IMR-90 (cell line): ENCODE measurements around the gene RRAGC. TPM values are rescaled to one million over a fixed set of nuclear protein-coding genes. Genes with fewer than 3 reads are reported as not detected.

Source experiments
- ATAC-seq: fragments of 200-7000 bp; cut with Tn5 transposase; 2 replicates; pipeline ENCODE4 v1.9.1; 2020; ENCODE audit warnings: low read depth, mild to moderate bottlenecking, moderate library complexity
- BruUV-seq: library from RNA; stranded (reverse); fragments of 400-500 nt; replicated peaks from 2 replicates; lab custom pipeline; 2021; lab: Mats Ljungman, UMichigan
- CTCF ChIA-PET: fragments of 300-600 bp; formaldehyde crosslinking; extraction: SDS; loops from one replicate; lab custom pipeline; 2021; ENCODE audit warnings: antibody characterized with exemption; lab: Yijun Ruan, JAX
- POLR2A ChIA-PET: fragments of 300-600 bp; sonication (Branson Sonifier 250); formaldehyde crosslinking; loops from one replicate; lab custom pipeline; 2022; ENCODE audit warnings: antibody characterized with exemption; ENCODE audit not compliant: unreplicated experiment; lab: Charles Lee
- DNase-seq: peaks from one replicate; pipeline ENCODE4 v3.0.0; 2013
- H2AFZ ChIP-seq: replicated peaks from 2 replicates; pipeline ENCODE3; 2013; ENCODE audit warnings: low read length, mild to moderate bottlenecking; ENCODE audit not compliant: poor library complexity
- H2AK5ac ChIP-seq: 2 replicates; pipeline ENCODE4 v1.6.1; 2013; ENCODE audit warnings: low read depth, low read length, inconsistent platforms
- H2AK9ac ChIP-seq: replicated peaks from 2 replicates; pipeline ENCODE3; 2013; ENCODE audit warnings: mild to moderate bottlenecking, low read depth, low read length, moderate library complexity; ENCODE audit not compliant: poor library complexity
- H2BK120ac ChIP-seq: 2 replicates; pipeline ENCODE4 v1.6.1; 2013; ENCODE audit warnings: low read depth, low read length, inconsistent platforms
- H2BK15ac ChIP-seq: 3 replicates; pipeline ENCODE4 v1.6.1; 2013; ENCODE audit warnings: low read depth, low read length, inconsistent platforms
- H2BK20ac ChIP-seq: 2 replicates; pipeline ENCODE4 v1.6.1; 2013; ENCODE audit warnings: low read depth, mild to moderate bottlenecking, inconsistent platforms, low read length, moderate library complexity
- H2BK5ac ChIP-seq: 2 replicates; pipeline ENCODE4 v1.6.1; 2013; ENCODE audit warnings: mild to moderate bottlenecking, low read depth, low read length, inconsistent platforms; ENCODE audit not compliant: poor library complexity, severe bottlenecking
- H3K14ac ChIP-seq: replicated peaks from 2 replicates; pipeline ENCODE4 v1.6.1; 2013; ENCODE audit warnings: low read depth, low read length, inconsistent platforms
- H3K18ac ChIP-seq: 2 replicates; pipeline ENCODE4 v1.6.1; 2013; ENCODE audit warnings: low read depth, low read length, control low read depth
- H3K23ac ChIP-seq: 2 replicates; pipeline ENCODE4 v1.6.1; 2013; ENCODE audit warnings: low read depth, low read length, inconsistent platforms
- H3K27ac ChIP-seq: 2 replicates; pipeline ENCODE4 v1.5.1; 2013; ENCODE audit warnings: mild to moderate bottlenecking, control low read depth, low read length; ENCODE audit not compliant: insufficient read depth
- H3K27me3 ChIP-seq: 2 replicates; pipeline ENCODE4 v1.6.1; 2013; ENCODE audit warnings: low read length; ENCODE audit not compliant: control insufficient read depth, insufficient read depth
- H3K36me3 ChIP-seq: 2 replicates; pipeline ENCODE4 v1.6.1; 2013; ENCODE audit warnings: low read length, mixed read lengths; ENCODE audit not compliant: control insufficient read depth, insufficient read depth
- H3K4ac ChIP-seq: 2 replicates; pipeline ENCODE4 v1.6.1; 2013; ENCODE audit warnings: low read depth, low read length, inconsistent platforms
- H3K4me1 ChIP-seq: 2 replicates; pipeline ENCODE4 v1.6.1; 2013; ENCODE audit warnings: low read length, mixed read lengths; ENCODE audit not compliant: control insufficient read depth, insufficient read depth
- H3K4me2 ChIP-seq: 2 replicates; pipeline ENCODE4 v1.6.1; 2013; ENCODE audit warnings: low read depth, mild to moderate bottlenecking, control low read depth, low read length, moderate library complexity
- H3K4me3 ChIP-seq: 2 replicates; pipeline ENCODE4 v1.5.1; 2013; ENCODE audit warnings: low read depth, mild to moderate bottlenecking, control low read depth, low read length, moderate library complexity; ENCODE audit not compliant: insufficient read depth
- H3K56ac ChIP-seq: 2 replicates; pipeline ENCODE4 v1.6.1; 2013; ENCODE audit warnings: low read length, inconsistent platforms; ENCODE audit not compliant: insufficient read depth; ENCODE audit errors: extremely low read depth
- H3K79me1 ChIP-seq, 2 experiments: 2 replicates each; pipeline ENCODE4 v1.6.1; 2013; ENCODE audit warnings: low read length in 2 of 2, inconsistent platforms in 1 of 2, low read depth in 1 of 2
- H3K9ac ChIP-seq: 2 replicates; pipeline ENCODE4 v1.6.1; 2013; ENCODE audit warnings: low read depth, low read length, control low read depth
- H3K9me1 ChIP-seq: 2 replicates; pipeline ENCODE4 v1.6.1; 2013; ENCODE audit warnings: low read length, inconsistent platforms; ENCODE audit not compliant: insufficient read depth
- H3K9me3 ChIP-seq: 2 replicates; pipeline ENCODE4 v1.6.1; 2013; ENCODE audit warnings: low read length; ENCODE audit not compliant: control insufficient read depth, insufficient read depth
- H4K20me1 ChIP-seq: 2 replicates; pipeline ENCODE4 v1.6.1; 2013; ENCODE audit warnings: low read length, inconsistent platforms; ENCODE audit not compliant: insufficient read depth
- H4K5ac ChIP-seq: 2 replicates; pipeline ENCODE4 v1.6.1; 2013; ENCODE audit warnings: mild to moderate bottlenecking, low read depth, low read length, control low read depth
- H4K8ac ChIP-seq, 2 experiments: 2 replicates each; pipeline ENCODE4 v1.6.1; 2013; ENCODE audit warnings: low read depth in 2 of 2, low read length in 2 of 2, control low read depth in 1 of 2, inconsistent platforms in 1 of 2
- H4K91ac ChIP-seq: 2 replicates; pipeline ENCODE4 v1.6.1; 2013; ENCODE audit warnings: low read depth, low read length, inconsistent platforms; ENCODE audit not compliant: insufficient read depth
- CEBPB ChIP-seq: IDR thresholded peaks from 2 replicates; pipeline ENCODE4 v1.6.1; 2012; ENCODE audit warnings: low read depth, low read length, improper control_type of control experiment
- CHD1 ChIP-seq: IDR thresholded peaks from 2 replicates; pipeline ENCODE4 v1.6.1; 2012; ENCODE audit warnings: low read depth, low read length, improper control_type of control experiment
- MXI1 ChIP-seq: IDR thresholded peaks from 2 replicates; pipeline ENCODE4 v1.6.1; 2012; ENCODE audit warnings: low read depth, mild to moderate bottlenecking, low read length, moderate library complexity, borderline replicate concordance
- RCOR1 ChIP-seq: IDR thresholded peaks from 2 replicates; pipeline ENCODE4 v1.6.1; 2012; ENCODE audit warnings: mild to moderate bottlenecking, low read length, improper control_type of control experiment; ENCODE audit not compliant: insufficient replicate concordance
- RFX5 ChIP-seq: IDR thresholded peaks from 2 replicates; pipeline ENCODE4 v1.8.0; 2012; ENCODE audit warnings: low read depth, mild to moderate bottlenecking, low read length, moderate library complexity
- USF2 ChIP-seq: fragments of 150-350 bp; IDR thresholded peaks from 2 replicates; pipeline ENCODE4 v1.6.1; 2017; ENCODE audit warnings: mild to moderate bottlenecking, antibody characterized with exemption, low read length, low read depth
- WGBS, 2 experiments: methylation state at CpG; one replicate each; pipeline versions ENCODE4 v1.1.5 to v1.1.7; 2013; ENCODE audit warnings: missing lambda C conversion rate in 2 of 2; ENCODE audit not compliant: insufficient read length in 1 of 2; ENCODE audit errors: extremely low coverage in 2 of 2; 5-methylcytosine and 5-hydroxymethylcytosine counted together
- dilution Hi-C: fragments of 300-500 bp; cut with HindIII; formaldehyde crosslinking; loops from one replicate; pipeline ENCODE4 v1.14.3; 2018; ENCODE audit warnings: low sequenced_read_pairs; ENCODE audit not compliant: unreplicated experiment
- in situ Hi-C: fragments of 300-500 bp; cut with MboI; formaldehyde crosslinking; loops from 3 replicates; pipeline ENCODE4 v1.14.3; 2019; ENCODE audit warnings: low sequenced_read_pairs, inconsistent platforms, mixed read lengths
- intact Hi-C: fragments of 100-400 bp; cut with micrococcal nuclease; formaldehyde crosslinking; loops from 2 replicates; pipeline ENCODE4 v1.10.0; 2022
- polyA plus RNA-seq, 3 experiments: library from polyadenylated mRNA; depleted of rRNA; stranded (reverse); fragments of >200 nt; gene quantifications; 2 replicates each; pipeline ENCODE4 v1.2.3, GENCODE V29; 2012; ENCODE audit warnings: low replicate concordance in 1 of 3
- total RNA-seq: library from RNA; depleted of rRNA; stranded (reverse); fragments of >200 nt; gene quantifications from 2 replicates; pipeline ENCODE4 v1.2.3, GENCODE V29; 2012

The RRAGC gene
- total and polyA plus RNA-seq, 2 of the 4 experiments (the other 2 are of a cell fraction) = 7.2 to 12.2 TPM

DNA sequence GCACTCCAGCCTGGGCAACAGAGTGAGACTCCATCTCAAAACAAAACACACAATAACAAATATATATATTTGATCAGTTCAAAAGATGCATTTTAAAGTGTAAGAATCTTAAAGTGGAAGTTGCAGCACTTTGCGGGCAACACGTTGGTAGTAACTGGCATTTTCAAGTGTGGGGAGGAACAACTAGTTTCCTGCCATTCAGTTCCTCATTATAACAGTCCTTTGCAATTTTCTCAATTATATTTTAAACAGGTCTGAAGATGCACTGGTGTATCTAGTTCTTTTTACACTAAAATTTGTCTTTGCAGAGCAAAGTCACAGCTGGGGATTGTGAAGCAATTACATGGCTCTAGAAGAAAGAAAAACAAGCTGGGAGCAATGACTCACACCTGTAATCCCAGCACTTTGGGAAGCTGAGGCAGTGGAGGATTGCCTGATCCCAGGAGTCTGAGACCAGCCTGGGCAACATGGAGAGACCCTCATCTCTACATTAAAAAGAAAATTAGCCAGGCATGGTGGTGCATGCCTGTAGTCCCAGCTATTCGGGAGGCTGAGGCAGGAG, 25.3 kb downstream of the RRAGC start:
- Histone ChIP-seq H3K4ac (no peak overlapping the region), H2BK20ac (no peak overlapping the region), H4K20me1 (no peaks in the 10 kb centered on the region), H3K56ac (no peak overlapping the region), H3K4me1 (peaks cover under 1% of the 10 kb centered on the region; the same call in 1 of the 2 replicates), H3K14ac (no peak overlapping the region), H2AK9ac (no peak overlapping the region), H3K27me3 (peaks cover 24% of the 10 kb centered on the region), H3K79me1 (no peaks in the 10 kb centered on the region), H3K9ac (no peak overlapping the region), H4K5ac (no peak overlapping the region), H3K27ac (no peak overlapping the region), H3K4me2 (no peak overlapping the region), H3K23ac (no peak overlapping the region), H3K9me3 (no peaks in the 10 kb centered on the region), H3K4me3 (no peak overlapping the region), H2BK120ac (no peak overlapping the region), H2BK15ac (no peak overlapping the region), H3K36me3 (peaks cover 10% of the 10 kb centered on the region), H4K8ac (no peak overlapping the region), H2BK5ac (no peak overlapping the region), H2AFZ (no peak overlapping the region), H4K91ac (no peak overlapping the region), H3K9me1 (no peaks in the 10 kb centered on the region), H2AK5ac (no peak overlapping the region), H3K18ac (no peak overlapping the region)
- dilution Hi-C loops = no loop called here
- ChIA-PET POLR2A (no interaction called here), CTCF (interaction anchor here (1.1 to 1.9 kb wide), 5 partner anchors 9 to 807 kb away, joined by 3 to 7 read pairs (median 5); no protein-coding TSS in a partner anchor)
- WGBS, 2 experiments = 100% methylated on average over 1 of the region's 3 CpGs; no CpG with 5 or more reads in 1 of the 2 experiments
- TF ChIP-seq CEBPB = peak; percentile 57
- no peak for TF ChIP-seq RFX5
- TF ChIP-seq USF2 = no peak
- no peak for TF ChIP-seq RCOR1
- TF ChIP-seq CHD1 = no peak
- TF ChIP-seq MXI1 = no peak
- intact Hi-C loops = loop anchor here (2.0 kb wide), 2 partner anchors 808 to 816 kb away; no protein-coding TSS in a partner anchor
- in situ Hi-C loops = loop anchor here (5.0 kb wide), 1 partner anchor 807 kb away; no protein-coding TSS in a partner anchor
- DNase-seq (peak; percentile 28), ATAC-seq (no peak)
- no TSS peak for BruUV-seq
